ENCODE results near the gene BPIFB1.

DNA sequence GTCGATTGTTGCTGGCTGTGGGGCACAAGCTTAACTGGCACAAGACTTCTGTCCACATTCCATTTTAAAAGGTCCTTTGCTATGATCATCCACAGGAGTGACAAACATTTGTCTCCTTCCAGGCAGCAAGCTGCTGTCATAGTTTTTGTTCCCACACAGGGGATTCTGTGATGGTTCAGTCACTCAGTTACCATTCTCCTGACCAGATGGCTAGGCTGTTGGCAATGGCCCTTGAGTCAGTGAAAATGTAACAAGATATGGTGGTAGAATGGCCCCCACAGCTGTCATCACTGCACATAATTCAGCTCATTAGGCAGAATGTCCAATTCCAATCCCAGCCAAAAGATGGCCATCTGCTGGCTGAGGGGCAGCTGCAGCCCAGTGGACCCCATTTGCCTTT, 33.6 kb upstream of the BPIFB1 start:
- TF ChIP-seq, protein P1, sequence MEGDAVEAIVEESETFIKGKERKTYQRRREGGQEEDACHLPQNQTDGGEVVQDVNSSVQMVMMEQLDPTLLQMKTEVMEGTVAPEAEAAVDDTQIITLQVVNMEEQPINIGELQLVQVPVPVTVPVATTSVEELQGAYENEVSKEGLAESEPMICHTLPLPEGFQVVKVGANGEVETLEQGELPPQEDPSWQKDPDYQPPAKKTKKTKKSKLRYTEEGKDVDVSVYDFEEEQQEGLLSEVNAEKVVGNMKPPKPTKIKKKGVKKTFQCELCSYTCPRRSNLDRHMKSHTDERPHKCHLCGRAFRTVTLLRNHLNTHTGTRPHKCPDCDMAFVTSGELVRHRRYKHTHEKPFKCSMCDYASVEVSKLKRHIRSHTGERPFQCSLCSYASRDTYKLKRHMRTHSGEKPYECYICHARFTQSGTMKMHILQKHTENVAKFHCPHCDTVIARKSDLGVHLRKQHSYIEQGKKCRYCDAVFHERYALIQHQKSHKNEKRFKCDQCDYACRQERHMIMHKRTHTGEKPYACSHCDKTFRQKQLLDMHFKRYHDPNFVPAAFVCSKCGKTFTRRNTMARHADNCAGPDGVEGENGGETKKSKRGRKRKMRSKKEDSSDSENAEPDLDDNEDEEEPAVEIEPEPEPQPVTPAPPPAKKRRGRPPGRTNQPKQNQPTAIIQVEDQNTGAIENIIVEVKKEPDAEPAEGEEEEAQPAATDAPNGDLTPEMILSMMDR (IDR thresholded peaks at IDR 0.05): no peak
- no peak for TF ChIP-seq POLR2A (IDR thresholded peaks at IDR 0.05)

All from heart left ventricle (tissue), 13 donors.